ENCODE results near the gene GATAD2B.
"Not testable (repeated sequence)": the region's sequence is repeated elsewhere in the genome, so short reads cannot be mapped to it uniquely, and the experiment has no call there.

Gene GATAD2B

GRCh38 chr1:153857505-153857904, 65.3 kb downstream of the GATAD2B start:
- H3K4me3 ChIP-seq: no peak overlapping the region
- no peak for DNase-seq (ENCODE audit: low read depth, low spot score)
- H3K9ac ChIP-seq (ENCODE audit: insufficient read length): no peak overlapping the region
- no peaks in the 10 kb centered on the region for H3K9me3 ChIP-seq (ENCODE audit: low read depth, low read length)
- H3K27ac ChIP-seq: no peak overlapping the region
- 0 out of 2 replicates have a peak, but pooled peaks cover 6% of the 10 kb centered on the region for H3K36me3 ChIP-seq (ENCODE audit: insufficient read depth, low read length)
- TF ChIP-seq EZH2 (IDR thresholded peaks at IDR 0.05): no peak
- no peak for TF ChIP-seq POLR2AphosphoS5 (IDR thresholded peaks at IDR 0.05; ENCODE audit: borderline replicate concordance, low read depth, low read length)
- TF ChIP-seq FOXP2 (optimal IDR thresholded peaks at IDR 0.05; ENCODE audit: control extremely low read depth, extremely low read length, insufficient read depth): no peak

GRCh38 chr1:153856763-153857162, 66.0 kb downstream of the GATAD2B start:
- DNase-seq (ENCODE audit: low read depth, low spot score): no peak
- Histone ChIP-seq H3K36me3 (ENCODE audit: insufficient read depth, low read length) (0 out of 2 replicates have a peak, but pooled peaks cover 6% of the 10 kb centered on the region), H3K27ac (no peak overlapping the region), H3K9ac (ENCODE audit: insufficient read length) (no peak overlapping the region), H3K4me3 (no peak overlapping the region), H3K9me3 (ENCODE audit: low read depth, low read length) (no peaks in the 10 kb centered on the region)
- TF ChIP-seq POLR2AphosphoS5 (IDR thresholded peaks at IDR 0.05; ENCODE audit: borderline replicate concordance, low read depth, low read length) (no peak), FOXP2 (optimal IDR thresholded peaks at IDR 0.05; ENCODE audit: control extremely low read depth, extremely low read length, insufficient read depth) (no peak), EZH2 (IDR thresholded peaks at IDR 0.05) (no peak)

- Histone ChIP-seq H3K36me3 (ENCODE audit: insufficient read depth, low read length) (0 out of 2 replicates have a peak, but pooled peaks cover 6% of the 10 kb centered on the region), H3K9me3 (ENCODE audit: low read depth, low read length) (no peaks in the 10 kb centered on the region), H3K4me3 (no peak overlapping the region), H3K27ac (no peak overlapping the region), H3K9ac (ENCODE audit: insufficient read length) (no peak overlapping the region)
- no peak for DNase-seq (ENCODE audit: low read depth, low spot score)
- no peak for TF ChIP-seq FOXP2 (optimal IDR thresholded peaks at IDR 0.05; ENCODE audit: control extremely low read depth, extremely low read length, insufficient read depth)
- no peak for TF ChIP-seq EZH2 (IDR thresholded peaks at IDR 0.05)
- no peak for TF ChIP-seq POLR2AphosphoS5 (IDR thresholded peaks at IDR 0.05; ENCODE audit: borderline replicate concordance, low read depth, low read length)
These were observed 70.6 kb downstream of the GATAD2B start for GRCh38 chr1:153852170-153852569.

- H3K9ac ChIP-seq (ENCODE audit: insufficient read length): no peak overlapping the region
- no peak for DNase-seq (ENCODE audit: low read depth, low spot score)
- 0 out of 2 replicates have a peak, but pooled peaks cover 6% of the 10 kb centered on the region for H3K36me3 ChIP-seq (ENCODE audit: insufficient read depth, low read length)
- TF ChIP-seq POLR2AphosphoS5 (IDR thresholded peaks at IDR 0.05; ENCODE audit: borderline replicate concordance, low read depth, low read length) (no peak), EZH2 (IDR thresholded peaks at IDR 0.05) (no peak)
- no peak overlapping the region for H3K4me3 ChIP-seq
- no peaks in the 10 kb centered on the region for H3K9me3 ChIP-seq (ENCODE audit: low read depth, low read length)
- no peak overlapping the region for H3K27ac ChIP-seq
These were observed 73.1 kb downstream of the GATAD2B start for GRCh38 chr1:153849487-153850185.

- Histone ChIP-seq H3K36me3 (ENCODE audit: insufficient read depth, low read length) (0 out of 2 replicates have a peak, but pooled peaks cover 6% of the 10 kb centered on the region), H3K4me3 (no peak overlapping the region), H3K9ac (ENCODE audit: insufficient read length) (no peak overlapping the region), H3K9me3 (ENCODE audit: low read depth, low read length) (no peaks in the 10 kb centered on the region), H3K27ac (no peak overlapping the region)
- no peak for DNase-seq (ENCODE audit: low read depth, low spot score)
- no peak for TF ChIP-seq EZH2 (IDR thresholded peaks at IDR 0.05)
- no peak for TF ChIP-seq POLR2AphosphoS5 (IDR thresholded peaks at IDR 0.05; ENCODE audit: borderline replicate concordance, low read depth, low read length)
- no peak for TF ChIP-seq FOXP2 (optimal IDR thresholded peaks at IDR 0.05; ENCODE audit: control extremely low read depth, extremely low read length, insufficient read depth)
These were observed 74.0 kb downstream of the GATAD2B start for GRCh38 chr1:153848805-153849204.

- TF ChIP-seq EZH2 (IDR thresholded peaks at IDR 0.05): no peak
- no peak for TF ChIP-seq FOXP2 (optimal IDR thresholded peaks at IDR 0.05; ENCODE audit: control extremely low read depth, extremely low read length, insufficient read depth)
- no peaks in the 10 kb centered on the region for H3K9me3 ChIP-seq (ENCODE audit: low read depth, low read length)
- H3K27ac ChIP-seq: no peak overlapping the region
- no peak for DNase-seq (ENCODE audit: low read depth, low spot score)
- H3K36me3 ChIP-seq (ENCODE audit: insufficient read depth, low read length): no peaks in the 10 kb centered on the region
- H3K9ac ChIP-seq (ENCODE audit: insufficient read length): no peak overlapping the region
- no peak overlapping the region for H3K4me3 ChIP-seq
These were observed 77.6 kb downstream of the GATAD2B start for GRCh38 chr1:153845158-153845557.

- H3K9me3 ChIP-seq (ENCODE audit: low read depth, low read length); H3K36me3 ChIP-seq (ENCODE audit: insufficient read depth, low read length); H3K9ac ChIP-seq (ENCODE audit: insufficient read length); H3K27ac ChIP-seq; DNase-seq (ENCODE audit: low read depth, low spot score); H3K4me3 ChIP-seq: not testable (repeated sequence)
These were observed 78.4 kb downstream of the GATAD2B start for GRCh38 chr1:153844349-153844748.

- H3K9ac ChIP-seq (ENCODE audit: insufficient read length): no peak overlapping the region
- no peak overlapping the region for H3K27ac ChIP-seq
- DNase-seq (ENCODE audit: low read depth, low spot score): no peak
- H3K36me3 ChIP-seq (ENCODE audit: insufficient read depth, low read length): no peaks in the 10 kb centered on the region
- H3K9me3 ChIP-seq (ENCODE audit: low read depth, low read length): no peaks in the 10 kb centered on the region
- H3K4me3 ChIP-seq: no peak overlapping the region
- TF ChIP-seq EZH2 (IDR thresholded peaks at IDR 0.05): no peak
- TF ChIP-seq FOXP2 (optimal IDR thresholded peaks at IDR 0.05; ENCODE audit: control extremely low read depth, extremely low read length, insufficient read depth): no peak
- no peak for TF ChIP-seq POLR2AphosphoS5 (IDR thresholded peaks at IDR 0.05; ENCODE audit: borderline replicate concordance, low read depth, low read length)
These were observed 80.7 kb downstream of the GATAD2B start for GRCh38 chr1:153842006-153842471.

- Histone ChIP-seq H3K4me3 (no peak overlapping the region), H3K9ac (ENCODE audit: insufficient read length) (no peak overlapping the region), H3K27ac (no peak overlapping the region), H3K9me3 (ENCODE audit: low read depth, low read length) (no peaks in the 10 kb centered on the region), H3K36me3 (ENCODE audit: insufficient read depth, low read length) (no peaks in the 10 kb centered on the region)
- TF ChIP-seq FOXP2 (optimal IDR thresholded peaks at IDR 0.05; ENCODE audit: control extremely low read depth, extremely low read length, insufficient read depth) (no peak), EZH2 (IDR thresholded peaks at IDR 0.05) (no peak), POLR2AphosphoS5 (IDR thresholded peaks at IDR 0.05; ENCODE audit: borderline replicate concordance, low read depth, low read length) (no peak)
- no peak for DNase-seq (ENCODE audit: low read depth, low spot score)
These were observed 81.2 kb downstream of the GATAD2B start for GRCh38 chr1:153841463-153841994.

GRCh38 chr1:153840774-153841173, 82.0 kb downstream of the GATAD2B start:
- not testable (repeated sequence) for H3K4me3 ChIP-seq; DNase-seq (ENCODE audit: low read depth, low spot score); H3K27ac ChIP-seq; H3K9me3 ChIP-seq (ENCODE audit: low read depth, low read length); H3K9ac ChIP-seq (ENCODE audit: insufficient read length); H3K36me3 ChIP-seq (ENCODE audit: insufficient read depth, low read length)

GRCh38 chr1:153833968-153834367, 88.8 kb downstream of the GATAD2B start:
- not testable (repeated sequence) for H3K36me3 ChIP-seq (ENCODE audit: insufficient read depth, low read length); DNase-seq (ENCODE audit: low read depth, low spot score); H3K9ac ChIP-seq (ENCODE audit: insufficient read length); H3K27ac ChIP-seq; H3K9me3 ChIP-seq (ENCODE audit: low read depth, low read length); H3K4me3 ChIP-seq
